ENCODE results near the gene FLAD1. TPM values are rescaled to one million over a fixed set of nuclear protein-coding genes. Genes with fewer than 3 reads are reported as not detected.

FLAD1 gene
- total RNA-seq, 1 donor from 2014 or later = 51.5 TPM

DNA sequence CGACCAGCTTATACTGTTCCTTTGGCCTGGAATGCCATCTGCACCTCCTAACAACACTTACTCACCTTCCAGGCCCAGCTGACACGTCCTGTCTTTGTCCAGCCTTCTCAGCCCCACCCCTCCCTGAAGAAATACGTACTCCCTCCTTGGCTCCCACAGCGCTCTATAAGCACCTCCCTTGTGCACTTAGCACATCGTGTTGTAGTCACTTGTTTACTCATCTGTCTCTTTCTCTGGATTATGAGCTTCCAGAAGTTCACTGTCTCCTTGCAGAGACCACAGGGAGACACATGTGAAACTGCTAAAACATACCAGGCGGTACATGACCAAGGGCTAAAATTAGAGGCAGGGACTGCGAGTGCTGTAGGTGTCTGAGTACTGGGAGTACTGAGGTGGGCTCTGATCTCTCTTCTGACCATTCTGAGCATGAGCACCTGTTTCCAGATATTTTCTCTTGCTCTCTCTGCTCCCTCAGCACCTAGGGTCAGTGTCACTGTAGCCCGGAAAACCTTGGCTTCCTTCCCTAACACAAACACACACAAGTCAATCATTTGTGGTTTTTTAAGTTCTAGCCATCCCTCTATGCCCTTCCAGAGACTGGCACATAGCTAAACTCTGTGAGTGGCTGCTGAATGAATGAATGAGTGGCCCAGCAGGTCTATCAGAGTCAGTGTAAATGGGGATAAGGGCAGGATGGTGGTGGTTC, 55.6 kb downstream of the FLAD1 start:
- Histone ChIP-seq H4K20me1 (ENCODE audit: insufficient read depth, low read length) (no peaks in the 10 kb centered on the region), H3K9me3 (ENCODE audit: insufficient read depth, low read depth, low read length) (no peaks in the 10 kb centered on the region), H3K27me3 (ENCODE audit: insufficient read depth, low read length) (peaks cover 10% of the 10 kb centered on the region), H3K79me2 (ENCODE audit: insufficient read depth, low read length) (no peaks in the 10 kb centered on the region), H3K4me2 (ENCODE audit: low read length) (no peak overlapping the region), H3K9ac (ENCODE audit: low read length) (no peak overlapping the region), H3K4me3 (ENCODE audit: insufficient read depth, low read depth, low read length) (no peak overlapping the region), H3K27ac (ENCODE audit: low read depth, low read length) (no peak overlapping the region), H3K36me3 (ENCODE audit: insufficient read depth, low read length) (no peaks in the 10 kb centered on the region), H3K4me1 (ENCODE audit: insufficient read depth, low read length) (peaks cover 4% of the 10 kb centered on the region), H2AFZ (ENCODE audit: low read depth, low read length) (no peak overlapping the region)
- DNase-seq (ENCODE audit: low read depth) (peak; percentile 10), FAIRE-seq (no peak)
- peaks cover 2% of the 10 kb centered on the region for H3K9me3 Mint-ChIP-seq (ENCODE audit: unreplicated experiment)
- H3K27me3 Mint-ChIP-seq (ENCODE audit: low read depth, unreplicated experiment) = peaks cover 23% of the 10 kb centered on the region
- H3K27ac Mint-ChIP-seq (ENCODE audit: unreplicated experiment) = peak overlapping the region; percentile 28
- H3K4me3 Mint-ChIP-seq (ENCODE audit: unreplicated experiment) = no peak overlapping the region
- peaks cover 13% of the 10 kb centered on the region for H3K4me1 Mint-ChIP-seq (ENCODE audit: low read depth, unreplicated experiment)
- TF ChIP-seq, protein P1, sequence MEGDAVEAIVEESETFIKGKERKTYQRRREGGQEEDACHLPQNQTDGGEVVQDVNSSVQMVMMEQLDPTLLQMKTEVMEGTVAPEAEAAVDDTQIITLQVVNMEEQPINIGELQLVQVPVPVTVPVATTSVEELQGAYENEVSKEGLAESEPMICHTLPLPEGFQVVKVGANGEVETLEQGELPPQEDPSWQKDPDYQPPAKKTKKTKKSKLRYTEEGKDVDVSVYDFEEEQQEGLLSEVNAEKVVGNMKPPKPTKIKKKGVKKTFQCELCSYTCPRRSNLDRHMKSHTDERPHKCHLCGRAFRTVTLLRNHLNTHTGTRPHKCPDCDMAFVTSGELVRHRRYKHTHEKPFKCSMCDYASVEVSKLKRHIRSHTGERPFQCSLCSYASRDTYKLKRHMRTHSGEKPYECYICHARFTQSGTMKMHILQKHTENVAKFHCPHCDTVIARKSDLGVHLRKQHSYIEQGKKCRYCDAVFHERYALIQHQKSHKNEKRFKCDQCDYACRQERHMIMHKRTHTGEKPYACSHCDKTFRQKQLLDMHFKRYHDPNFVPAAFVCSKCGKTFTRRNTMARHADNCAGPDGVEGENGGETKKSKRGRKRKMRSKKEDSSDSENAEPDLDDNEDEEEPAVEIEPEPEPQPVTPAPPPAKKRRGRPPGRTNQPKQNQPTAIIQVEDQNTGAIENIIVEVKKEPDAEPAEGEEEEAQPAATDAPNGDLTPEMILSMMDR (IDR thresholded peaks at IDR 0.05; ENCODE audit: insufficient read depth, low read depth, low read length) = no peak
- no peak for TF ChIP-seq EZH2 (IDR thresholded peaks at IDR 0.05; ENCODE audit: insufficient read depth, low read length)
- peaks cover 8% of the 10 kb centered on the region for H3K36me3 Mint-ChIP-seq (ENCODE audit: low read depth, unreplicated experiment)

DNA sequence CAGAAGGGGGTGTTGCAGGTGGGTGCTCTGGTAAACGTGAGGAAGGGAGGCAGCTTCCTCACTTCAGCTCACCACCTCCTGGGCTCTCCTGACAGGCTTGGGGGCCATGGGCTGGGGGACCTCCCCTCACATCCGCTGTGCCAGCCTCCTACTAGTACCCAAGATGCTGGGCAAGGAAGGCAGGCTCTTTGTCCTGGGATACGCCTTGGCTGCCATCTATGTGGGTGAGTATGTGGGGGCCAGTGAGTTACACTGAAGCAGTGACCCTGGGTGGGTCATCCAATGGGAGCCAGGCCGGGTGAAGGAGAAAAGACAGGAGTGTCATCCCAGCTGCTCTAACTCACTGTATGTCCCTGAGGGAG, 56.1 kb downstream of the FLAD1 start:
- Histone ChIP-seq H3K36me3 (ENCODE audit: insufficient read depth, low read length) (no peaks in the 10 kb centered on the region), H3K4me1 (ENCODE audit: insufficient read depth, low read length) (peaks cover 4% of the 10 kb centered on the region), H3K9me3 (ENCODE audit: insufficient read depth, low read depth, low read length) (no peaks in the 10 kb centered on the region), H2AFZ (ENCODE audit: low read depth, low read length) (no peak overlapping the region), H3K79me2 (ENCODE audit: insufficient read depth, low read length) (no peaks in the 10 kb centered on the region), H3K27me3 (ENCODE audit: insufficient read depth, low read length) (peaks cover 10% of the 10 kb centered on the region), H3K27ac (ENCODE audit: low read depth, low read length) (no peak overlapping the region), H3K9ac (ENCODE audit: low read length) (no peak overlapping the region), H4K20me1 (ENCODE audit: insufficient read depth, low read length) (no peaks in the 10 kb centered on the region), H3K4me2 (ENCODE audit: low read length) (no peak overlapping the region), H3K4me3 (ENCODE audit: insufficient read depth, low read depth, low read length) (no peak overlapping the region)
- peaks cover 4% of the 10 kb centered on the region for H3K36me3 Mint-ChIP-seq (ENCODE audit: low read depth, unreplicated experiment)
- TF ChIP-seq, protein P1 (IDR thresholded peaks at IDR 0.05; ENCODE audit: insufficient read depth, low read depth, low read length) = no peak
- TF ChIP-seq EZH2 (IDR thresholded peaks at IDR 0.05; ENCODE audit: insufficient read depth, low read length) = no peak
- peaks cover 19% of the 10 kb centered on the region for H3K27me3 Mint-ChIP-seq (ENCODE audit: low read depth, unreplicated experiment)
- DNase-seq (ENCODE audit: low read depth) (no peak), FAIRE-seq (no peak)
- no peak overlapping the region for H3K4me3 Mint-ChIP-seq (ENCODE audit: unreplicated experiment)
- no peak overlapping the region for H3K27ac Mint-ChIP-seq (ENCODE audit: unreplicated experiment)
- H3K9me3 Mint-ChIP-seq (ENCODE audit: unreplicated experiment) = peaks cover 2% of the 10 kb centered on the region
- peaks cover 13% of the 10 kb centered on the region for H3K4me1 Mint-ChIP-seq (ENCODE audit: low read depth, unreplicated experiment)

DNA sequence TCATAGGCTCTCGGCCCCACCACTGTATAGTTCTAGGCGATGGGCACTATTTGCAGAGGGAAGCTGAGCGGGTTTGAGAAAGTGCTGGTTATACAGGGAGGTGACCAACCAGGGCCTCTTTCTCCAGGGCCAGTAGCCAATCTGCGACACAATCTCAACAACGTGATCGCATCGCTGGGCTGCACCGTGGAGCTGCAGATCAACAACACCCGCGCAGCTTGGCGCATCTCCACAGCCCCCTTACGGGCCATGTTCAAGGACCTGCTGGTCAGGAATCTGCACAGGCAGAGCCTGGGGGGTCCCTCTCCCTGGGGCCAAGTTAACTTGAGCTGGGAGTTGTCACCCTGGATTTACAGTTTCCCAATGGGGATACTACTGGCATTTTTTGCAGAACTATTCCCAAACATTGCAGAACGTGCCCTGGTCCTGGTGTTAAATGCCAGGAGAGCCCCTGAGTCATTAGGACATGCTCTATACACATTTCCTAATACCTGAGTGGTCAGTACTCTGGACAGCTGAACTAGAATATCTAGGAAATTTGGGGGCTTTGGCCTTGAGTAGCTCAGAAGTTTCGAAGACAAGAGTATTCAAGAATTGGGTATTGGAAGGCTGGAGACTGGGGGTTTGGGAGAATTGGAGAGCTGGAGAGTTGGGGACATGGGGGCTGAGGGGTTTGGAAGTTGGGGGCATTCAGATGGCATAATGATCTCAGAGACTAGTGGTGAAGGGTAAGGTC, 57.4 kb downstream of the FLAD1 start:
- peaks cover 16% of the 10 kb centered on the region for H3K4me1 ChIP-seq (ENCODE audit: insufficient read depth, low read length)
- Mint-ChIP-seq H3K4me1 (ENCODE audit: low read depth, unreplicated experiment) (peaks cover 22% of the 10 kb centered on the region), H3K27me3 (ENCODE audit: low read depth, unreplicated experiment) (peaks cover 16% of the 10 kb centered on the region), H3K9me3 (ENCODE audit: unreplicated experiment) (peaks cover 2% of the 10 kb centered on the region), H3K27ac (ENCODE audit: unreplicated experiment) (no peak overlapping the region), H3K36me3 (ENCODE audit: low read depth, unreplicated experiment) (no peaks in the 10 kb centered on the region), H3K4me3 (ENCODE audit: unreplicated experiment) (no peak overlapping the region)
- H3K4me2 ChIP-seq (ENCODE audit: low read length) = no peak overlapping the region
- no peaks in the 10 kb centered on the region for H3K36me3 ChIP-seq (ENCODE audit: insufficient read depth, low read length)
- H3K9ac ChIP-seq (ENCODE audit: low read length) = no peak overlapping the region
- H3K27me3 ChIP-seq (ENCODE audit: insufficient read depth, low read length) = peaks cover 10% of the 10 kb centered on the region
- no peak overlapping the region for H2AFZ ChIP-seq (ENCODE audit: low read depth, low read length)
- H3K9me3 ChIP-seq (ENCODE audit: insufficient read depth, low read depth, low read length) = no peaks in the 10 kb centered on the region
- H3K27ac ChIP-seq (ENCODE audit: low read depth, low read length) = no peak overlapping the region
- DNase-seq (ENCODE audit: low read depth) (no peak), FAIRE-seq (no peak)
- TF ChIP-seq, protein P1 (IDR thresholded peaks at IDR 0.05; ENCODE audit: insufficient read depth, low read depth, low read length) = no peak
- TF ChIP-seq EZH2 (IDR thresholded peaks at IDR 0.05; ENCODE audit: insufficient read depth, low read length) = no peak
- H3K4me3 ChIP-seq (ENCODE audit: insufficient read depth, low read depth, low read length) = no peak overlapping the region
- H3K79me2 ChIP-seq (ENCODE audit: insufficient read depth, low read length) = no peaks in the 10 kb centered on the region
- peaks cover 3% of the 10 kb centered on the region for H4K20me1 ChIP-seq (ENCODE audit: insufficient read depth, low read length)
